Measurements from ENCODE around the gene GNA15. TPM values are rescaled to one million over a fixed set of nuclear protein-coding genes. Genes with fewer than 3 reads are reported as not detected.

The GNA15 gene
- total and polyA plus RNA-seq, 2 of the 8 experiments (the other 6 are each of a cell fraction or from before 2014, with no cell fraction given), result 0.26 to 0.45 TPM

DNA sequence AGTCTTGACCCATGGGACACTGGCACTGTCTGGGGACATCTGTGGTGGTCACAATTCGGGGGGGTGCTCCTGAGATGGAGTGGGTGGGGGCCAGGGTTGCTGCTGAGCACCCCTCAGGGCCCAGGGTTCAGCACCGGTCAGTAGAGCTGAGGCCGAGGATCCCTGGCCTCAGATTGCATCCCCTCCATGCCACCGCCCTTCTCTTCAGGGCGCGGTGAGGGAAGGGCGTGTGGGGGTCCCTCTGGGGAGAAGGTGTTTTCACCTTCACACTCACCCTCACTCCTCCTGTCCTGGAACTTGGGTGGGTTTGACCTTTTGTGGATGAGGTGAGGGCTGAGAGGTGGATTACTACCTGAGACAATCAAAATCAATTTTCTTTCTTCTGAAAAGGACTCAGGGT is 28.2 kb upstream of the GNA15 start (continued):
- TF ChIP-seq, protein P1, sequence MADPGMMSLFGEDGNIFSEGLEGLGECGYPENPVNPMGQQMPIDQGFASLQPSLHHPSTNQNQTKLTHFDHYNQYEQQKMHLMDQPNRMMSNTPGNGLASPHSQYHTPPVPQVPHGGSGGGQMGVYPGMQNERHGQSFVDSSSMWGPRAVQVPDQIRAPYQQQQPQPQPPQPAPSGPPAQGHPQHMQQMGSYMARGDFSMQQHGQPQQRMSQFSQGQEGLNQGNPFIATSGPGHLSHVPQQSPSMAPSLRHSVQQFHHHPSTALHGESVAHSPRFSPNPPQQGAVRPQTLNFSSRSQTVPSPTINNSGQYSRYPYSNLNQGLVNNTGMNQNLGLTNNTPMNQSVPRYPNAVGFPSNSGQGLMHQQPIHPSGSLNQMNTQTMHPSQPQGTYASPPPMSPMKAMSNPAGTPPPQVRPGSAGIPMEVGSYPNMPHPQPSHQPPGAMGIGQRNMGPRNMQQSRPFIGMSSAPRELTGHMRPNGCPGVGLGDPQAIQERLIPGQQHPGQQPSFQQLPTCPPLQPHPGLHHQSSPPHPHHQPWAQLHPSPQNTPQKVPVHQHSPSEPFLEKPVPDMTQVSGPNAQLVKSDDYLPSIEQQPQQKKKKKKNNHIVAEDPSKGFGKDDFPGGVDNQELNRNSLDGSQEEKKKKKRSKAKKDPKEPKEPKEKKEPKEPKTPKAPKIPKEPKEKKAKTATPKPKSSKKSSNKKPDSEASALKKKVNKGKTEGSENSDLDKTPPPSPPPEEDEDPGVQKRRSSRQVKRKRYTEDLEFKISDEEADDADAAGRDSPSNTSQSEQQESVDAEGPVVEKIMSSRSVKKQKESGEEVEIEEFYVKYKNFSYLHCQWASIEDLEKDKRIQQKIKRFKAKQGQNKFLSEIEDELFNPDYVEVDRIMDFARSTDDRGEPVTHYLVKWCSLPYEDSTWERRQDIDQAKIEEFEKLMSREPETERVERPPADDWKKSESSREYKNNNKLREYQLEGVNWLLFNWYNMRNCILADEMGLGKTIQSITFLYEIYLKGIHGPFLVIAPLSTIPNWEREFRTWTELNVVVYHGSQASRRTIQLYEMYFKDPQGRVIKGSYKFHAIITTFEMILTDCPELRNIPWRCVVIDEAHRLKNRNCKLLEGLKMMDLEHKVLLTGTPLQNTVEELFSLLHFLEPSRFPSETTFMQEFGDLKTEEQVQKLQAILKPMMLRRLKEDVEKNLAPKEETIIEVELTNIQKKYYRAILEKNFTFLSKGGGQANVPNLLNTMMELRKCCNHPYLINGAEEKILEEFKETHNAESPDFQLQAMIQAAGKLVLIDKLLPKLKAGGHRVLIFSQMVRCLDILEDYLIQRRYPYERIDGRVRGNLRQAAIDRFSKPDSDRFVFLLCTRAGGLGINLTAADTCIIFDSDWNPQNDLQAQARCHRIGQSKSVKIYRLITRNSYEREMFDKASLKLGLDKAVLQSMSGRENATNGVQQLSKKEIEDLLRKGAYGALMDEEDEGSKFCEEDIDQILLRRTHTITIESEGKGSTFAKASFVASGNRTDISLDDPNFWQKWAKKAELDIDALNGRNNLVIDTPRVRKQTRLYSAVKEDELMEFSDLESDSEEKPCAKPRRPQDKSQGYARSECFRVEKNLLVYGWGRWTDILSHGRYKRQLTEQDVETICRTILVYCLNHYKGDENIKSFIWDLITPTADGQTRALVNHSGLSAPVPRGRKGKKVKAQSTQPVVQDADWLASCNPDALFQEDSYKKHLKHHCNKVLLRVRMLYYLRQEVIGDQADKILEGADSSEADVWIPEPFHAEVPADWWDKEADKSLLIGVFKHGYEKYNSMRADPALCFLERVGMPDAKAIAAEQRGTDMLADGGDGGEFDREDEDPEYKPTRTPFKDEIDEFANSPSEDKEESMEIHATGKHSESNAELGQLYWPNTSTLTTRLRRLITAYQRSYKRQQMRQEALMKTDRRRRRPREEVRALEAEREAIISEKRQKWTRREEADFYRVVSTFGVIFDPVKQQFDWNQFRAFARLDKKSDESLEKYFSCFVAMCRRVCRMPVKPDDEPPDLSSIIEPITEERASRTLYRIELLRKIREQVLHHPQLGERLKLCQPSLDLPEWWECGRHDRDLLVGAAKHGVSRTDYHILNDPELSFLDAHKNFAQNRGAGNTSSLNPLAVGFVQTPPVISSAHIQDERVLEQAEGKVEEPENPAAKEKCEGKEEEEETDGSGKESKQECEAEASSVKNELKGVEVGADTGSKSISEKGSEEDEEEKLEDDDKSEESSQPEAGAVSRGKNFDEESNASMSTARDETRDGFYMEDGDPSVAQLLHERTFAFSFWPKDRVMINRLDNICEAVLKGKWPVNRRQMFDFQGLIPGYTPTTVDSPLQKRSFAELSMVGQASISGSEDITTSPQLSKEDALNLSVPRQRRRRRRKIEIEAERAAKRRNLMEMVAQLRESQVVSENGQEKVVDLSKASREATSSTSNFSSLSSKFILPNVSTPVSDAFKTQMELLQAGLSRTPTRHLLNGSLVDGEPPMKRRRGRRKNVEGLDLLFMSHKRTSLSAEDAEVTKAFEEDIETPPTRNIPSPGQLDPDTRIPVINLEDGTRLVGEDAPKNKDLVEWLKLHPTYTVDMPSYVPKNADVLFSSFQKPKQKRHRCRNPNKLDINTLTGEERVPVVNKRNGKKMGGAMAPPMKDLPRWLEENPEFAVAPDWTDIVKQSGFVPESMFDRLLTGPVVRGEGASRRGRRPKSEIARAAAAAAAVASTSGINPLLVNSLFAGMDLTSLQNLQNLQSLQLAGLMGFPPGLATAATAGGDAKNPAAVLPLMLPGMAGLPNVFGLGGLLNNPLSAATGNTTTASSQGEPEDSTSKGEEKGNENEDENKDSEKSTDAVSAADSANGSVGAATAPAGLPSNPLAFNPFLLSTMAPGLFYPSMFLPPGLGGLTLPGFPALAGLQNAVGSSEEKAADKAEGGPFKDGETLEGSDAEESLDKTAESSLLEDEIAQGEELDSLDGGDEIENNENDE (IDR thresholded peaks at IDR 0.05; ENCODE audit: insufficient replicate concordance, low read length), result no peak
- TF ChIP-seq, protein P2, sequence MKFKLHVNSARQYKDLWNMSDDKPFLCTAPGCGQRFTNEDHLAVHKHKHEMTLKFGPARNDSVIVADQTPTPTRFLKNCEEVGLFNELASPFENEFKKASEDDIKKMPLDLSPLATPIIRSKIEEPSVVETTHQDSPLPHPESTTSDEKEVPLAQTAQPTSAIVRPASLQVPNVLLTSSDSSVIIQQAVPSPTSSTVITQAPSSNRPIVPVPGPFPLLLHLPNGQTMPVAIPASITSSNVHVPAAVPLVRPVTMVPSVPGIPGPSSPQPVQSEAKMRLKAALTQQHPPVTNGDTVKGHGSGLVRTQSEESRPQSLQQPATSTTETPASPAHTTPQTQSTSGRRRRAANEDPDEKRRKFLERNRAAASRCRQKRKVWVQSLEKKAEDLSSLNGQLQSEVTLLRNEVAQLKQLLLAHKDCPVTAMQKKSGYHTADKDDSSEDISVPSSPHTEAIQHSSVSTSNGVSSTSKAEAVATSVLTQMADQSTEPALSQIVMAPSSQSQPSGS (IDR thresholded peaks at IDR 0.05; ENCODE audit: low read length), result no peak
- no peak for TF ChIP-seq CREB1 (IDR thresholded peaks at IDR 0.05)
- no peak for TF ChIP-seq SRF (IDR thresholded peaks at IDR 0.05; ENCODE audit: low read depth, low read length)
- TF ChIP-seq TEAD4 (IDR thresholded peaks at IDR 0.05; ENCODE audit: low read depth, low read length), result no peak
- no peak for TF ChIP-seq RAD21 (IDR thresholded peaks at IDR 0.05 in 1 of 2, conservative IDR thresholded peaks at IDR 0.05 in 1 of 2; ENCODE audit: low read depth in 2 of 2, low read length in 2 of 2)
- TF ChIP-seq KDM1A (IDR thresholded peaks at IDR 0.05; ENCODE audit: borderline replicate concordance, low read length), result no peak
- TF ChIP-seq JUN (IDR thresholded peaks at IDR 0.05; ENCODE audit: low read depth, low read length), result no peak
